Activated naive CD8-positive, alpha-beta T cell treated with anti-CD3 and anti-CD28 coated beads, Interleukin-2, amount 50 U/mL, for 16 hours (primary cell): ENCODE measurements around the gene KIF12.
"Not testable (repeated sequence)": the region's sequence is repeated elsewhere in the genome, so short reads cannot be mapped to it uniquely, and the experiment has no call there.

Experiments used
- DNase-seq: peaks from one replicate; pipeline ENCODE4 v3.0.0-alpha.2; 2020; ENCODE audit warnings: low read depth, low spot score

Gene KIF12

DNA sequence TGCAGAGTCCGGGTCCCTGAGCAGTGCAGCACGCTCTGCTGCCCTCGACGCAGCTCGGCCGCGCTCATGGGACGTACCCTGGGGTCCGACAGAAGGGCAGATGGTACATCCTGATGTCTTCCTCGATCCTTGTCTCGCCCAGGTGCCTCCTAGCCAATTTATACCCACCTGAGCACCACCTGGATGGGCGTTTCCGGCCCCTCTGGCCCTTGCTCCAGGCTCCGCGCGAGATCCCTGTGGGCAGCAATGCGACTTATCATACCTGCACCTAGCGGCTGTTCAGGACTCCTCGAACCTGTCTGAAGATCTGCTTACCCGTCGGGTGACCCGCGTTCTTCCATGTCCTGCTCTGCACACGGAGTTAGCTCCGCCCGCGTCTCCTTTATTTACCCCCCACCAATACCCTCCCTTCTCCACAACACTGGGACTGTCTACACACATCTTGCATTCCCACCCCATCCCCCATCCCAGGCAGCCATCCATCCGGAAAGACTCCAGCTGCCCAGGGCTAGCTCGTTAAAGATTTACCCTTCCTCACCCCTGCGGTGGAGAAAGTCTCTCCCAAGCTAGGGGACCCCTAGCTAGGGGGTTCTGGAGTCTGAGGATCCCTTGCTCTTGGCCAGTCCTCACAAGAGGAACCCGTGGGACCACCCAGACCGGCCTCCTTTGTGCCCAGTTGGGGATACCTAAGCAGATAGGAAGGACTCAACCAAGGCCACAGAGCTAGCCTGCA, at the start of gene KIF12:
Gene KIF12, minus strand, starts transcription at position 357 of the 733 bp plus-strand sequence. Its CDS starts 16 bp downstream, at position 341.
- no peak for DNase-seq

GRCh38 chr9:114146735-114147134, 47.6 kb upstream of the KIF12 start:
- DNase-seq: no peak

DNA sequence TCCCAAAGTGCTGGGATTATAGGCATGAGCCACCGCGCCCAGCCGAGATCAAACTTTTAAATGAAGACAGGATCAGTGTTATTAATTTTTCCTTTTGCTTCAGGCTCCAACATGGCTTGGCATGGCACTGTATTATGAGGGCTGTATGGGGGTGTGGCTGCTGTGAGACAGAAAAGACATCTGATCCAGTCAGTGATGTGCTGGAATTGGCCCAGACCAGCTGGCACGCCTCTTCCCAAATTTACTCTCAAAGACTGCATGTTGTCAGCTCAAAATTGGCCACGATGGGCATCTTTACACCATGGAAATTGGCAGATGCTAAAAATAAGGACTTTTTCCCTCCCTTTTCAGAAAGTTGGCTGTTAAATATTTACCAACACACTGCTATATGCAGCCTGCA, 44.1 kb upstream of the KIF12 start:
- DNase-seq: no peak

DNA sequence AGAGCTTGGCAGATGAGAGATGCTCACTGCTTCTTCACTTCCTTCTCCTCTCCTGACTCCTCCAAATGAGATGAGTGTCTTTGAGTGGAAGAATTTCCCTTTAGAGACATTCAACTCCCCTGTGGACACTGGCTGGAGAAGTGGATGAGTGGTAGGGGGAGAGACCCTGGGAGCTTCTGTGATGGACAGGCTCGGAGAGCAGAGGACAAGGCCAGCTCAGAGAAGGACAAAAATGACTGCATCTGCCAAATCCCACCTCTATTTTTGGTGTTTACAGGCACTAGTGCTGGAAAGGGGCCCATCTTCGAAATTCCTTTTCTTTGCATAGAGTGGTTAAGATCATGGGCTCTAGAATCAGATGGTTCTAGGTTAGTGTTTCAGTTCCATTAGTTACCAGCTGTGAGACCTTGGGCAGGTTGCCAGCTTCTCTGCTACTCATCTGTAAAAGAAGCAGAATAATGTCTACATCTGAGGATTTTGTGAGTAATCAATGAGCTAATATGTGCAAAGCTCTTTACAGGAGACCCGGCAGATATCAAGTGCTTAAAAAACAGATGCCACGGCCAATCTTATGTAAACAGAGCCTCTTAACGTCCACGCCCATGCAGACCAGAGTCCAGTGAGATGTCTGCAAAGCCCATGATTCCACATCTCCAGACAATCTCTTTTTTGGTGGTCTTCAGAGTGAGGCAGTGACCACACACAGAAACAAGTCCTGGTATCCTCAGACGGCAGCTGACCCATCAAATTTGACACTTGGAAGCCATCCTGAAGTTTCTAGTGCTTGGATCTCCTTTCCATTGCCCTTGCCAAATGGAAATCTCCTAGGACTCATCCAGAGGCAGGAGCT, 42.7 kb upstream of the KIF12 start:
- DNase-seq: no peak

DNA sequence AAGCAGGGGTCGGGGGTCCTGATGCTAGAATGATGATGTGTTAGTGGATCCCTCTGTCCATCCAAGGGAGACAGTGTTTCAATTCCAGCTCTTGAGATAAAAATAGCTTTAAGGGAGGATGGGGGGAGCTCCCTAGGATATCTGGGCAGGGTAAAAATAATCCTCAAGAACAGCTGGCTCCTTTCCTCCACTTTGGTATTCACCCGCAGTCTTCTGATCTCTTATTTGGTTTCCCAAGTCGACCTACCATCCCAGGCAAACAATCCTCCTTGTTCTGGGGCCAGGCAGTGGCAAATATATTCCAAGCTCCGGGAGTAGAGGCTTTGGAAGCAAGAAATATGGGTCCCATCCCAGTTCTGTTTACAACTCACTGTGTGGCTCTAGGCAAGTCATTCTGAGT, 41.8 kb upstream of the KIF12 start:
- DNase-seq: no peak

- DNase-seq: no peak
Observed at GRCh38 chr9:114140401-114140800, 41.3 kb upstream of the KIF12 start.

DNA sequence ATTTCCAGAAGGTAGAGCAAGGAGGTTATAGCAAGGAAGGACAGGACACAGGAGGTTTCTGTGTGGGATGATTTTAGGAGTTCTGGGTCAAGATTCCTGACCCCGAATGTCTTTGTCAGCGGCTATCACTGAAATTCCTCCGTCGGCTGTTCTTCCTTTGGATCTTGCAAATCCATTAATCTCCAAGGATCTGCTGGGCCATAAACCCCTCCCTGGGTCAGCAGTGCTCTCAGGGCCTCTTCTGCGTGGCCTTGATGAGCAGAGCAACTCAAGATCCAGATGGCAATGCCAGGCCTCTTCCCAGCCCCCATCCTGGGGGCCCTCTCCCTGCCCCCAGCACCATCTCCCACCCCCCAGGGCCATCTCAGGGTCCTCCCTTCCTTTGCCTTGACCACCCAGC, 40.0 kb upstream of the KIF12 start:
- no peak for DNase-seq

DNA sequence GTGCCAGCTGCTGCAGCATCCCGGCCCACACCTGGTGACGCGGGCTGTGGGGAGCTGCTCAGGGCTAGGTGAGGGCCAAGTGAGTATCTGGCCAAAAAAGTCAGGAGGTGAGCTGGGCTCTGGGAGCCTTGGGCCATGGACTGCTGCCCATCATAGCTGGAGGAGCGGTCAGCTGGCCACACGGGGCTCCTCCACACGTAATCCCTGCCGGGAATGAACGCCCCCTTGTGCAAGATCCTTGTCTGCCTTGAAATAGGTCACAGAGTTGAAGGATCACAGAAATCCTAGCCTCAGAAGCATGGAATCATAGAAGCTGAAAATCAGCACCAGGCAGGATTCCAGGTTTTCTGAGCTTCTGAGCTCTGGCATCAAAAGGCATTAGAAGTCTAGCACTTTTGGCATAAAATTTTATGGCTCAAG, 39.5 kb upstream of the KIF12 start:
- no peak for DNase-seq

DNA sequence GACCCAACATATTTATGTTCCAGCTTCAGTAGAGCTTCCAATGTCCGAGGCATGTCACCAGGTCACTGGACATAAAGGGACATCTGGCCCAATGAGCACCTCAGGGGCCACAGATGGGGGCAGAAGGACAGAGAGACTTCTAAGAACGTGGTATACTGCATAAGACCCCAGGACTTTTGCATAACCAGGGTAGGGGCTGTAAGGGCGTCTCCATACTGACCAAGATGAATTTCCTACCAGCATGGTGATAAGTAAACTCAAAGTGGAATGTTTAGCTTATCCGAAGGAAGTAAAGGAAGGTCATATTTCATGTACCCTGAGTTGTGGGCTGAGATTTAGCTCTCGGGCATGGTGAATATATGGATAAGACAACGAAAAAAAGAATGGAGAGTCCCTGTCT, 38.7 kb upstream of the KIF12 start:
- DNase-seq: no peak

DNA sequence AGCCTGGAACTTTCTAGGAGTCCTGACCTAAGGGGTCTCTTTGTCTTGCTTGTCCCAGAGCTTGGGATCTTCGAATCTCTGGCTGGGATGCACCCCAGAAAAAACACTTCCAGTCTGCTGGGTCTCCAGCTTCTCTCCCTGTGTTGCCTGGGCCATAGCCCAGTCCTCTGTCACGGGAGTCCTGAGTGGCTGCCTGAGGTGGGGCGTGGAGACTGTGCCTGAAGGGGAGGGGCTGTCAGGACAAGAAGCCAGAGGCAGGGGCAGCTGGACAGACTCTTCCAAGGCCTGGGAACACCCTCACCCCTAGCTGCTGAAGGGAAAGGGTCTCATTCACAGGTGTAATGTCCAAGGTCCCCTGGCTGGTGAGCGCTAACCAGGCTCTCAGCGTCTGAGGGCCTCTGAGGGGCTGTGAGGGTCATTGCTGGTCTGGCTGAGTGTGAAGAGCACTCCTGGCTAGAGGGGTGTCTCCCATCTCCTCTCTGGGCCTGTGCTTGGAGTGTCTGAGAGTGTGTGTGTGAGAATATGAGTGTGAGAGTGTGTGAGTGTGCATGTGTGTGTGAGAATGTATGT, 35.8 kb upstream of the KIF12 start:
- no peak for DNase-seq

DNA sequence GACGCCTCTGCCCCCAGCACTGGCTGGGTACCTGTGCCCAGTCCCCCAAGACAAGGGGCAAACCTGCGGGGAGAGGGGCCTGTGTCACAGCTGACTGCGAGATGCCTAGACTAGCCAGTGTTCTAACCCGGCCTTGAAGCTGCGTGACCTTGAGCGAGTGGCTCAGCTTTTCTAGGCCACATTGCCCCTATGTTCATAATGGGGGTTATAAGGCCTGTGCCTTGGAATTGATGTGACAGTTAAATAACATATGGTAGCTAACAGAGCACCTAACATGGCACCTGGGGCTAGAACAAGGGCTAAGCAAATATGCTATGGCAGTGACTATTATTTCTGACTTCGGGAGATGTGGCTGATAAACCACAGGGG, 33.4 kb upstream of the KIF12 start:
- no peak for DNase-seq

GRCh38 chr9:114131808-114132549, 32.9 kb upstream of the KIF12 start:
- DNase-seq: no peak

- DNase-seq: no peak
Observed at GRCh38 chr9:114130624-114131277, 31.7 kb upstream of the KIF12 start.

DNA sequence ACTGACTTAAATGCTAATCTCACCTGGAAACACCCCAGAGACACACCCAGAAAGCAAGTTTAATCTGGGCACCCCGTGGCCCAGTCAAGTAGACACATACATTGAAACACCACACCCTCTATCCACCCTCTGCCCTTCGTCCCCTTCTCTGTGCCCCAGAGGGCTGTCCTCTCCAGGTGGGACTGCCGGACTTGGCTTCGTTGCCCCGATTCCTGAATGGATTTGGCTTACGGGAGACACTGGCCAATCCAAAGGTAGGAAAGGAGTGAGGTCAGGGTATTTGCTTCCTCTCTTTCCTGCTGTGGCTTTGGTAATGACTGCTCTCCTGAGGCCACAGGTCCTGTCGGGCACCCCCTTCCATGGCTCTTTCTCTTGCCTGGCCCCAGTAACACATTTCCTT, 31.0 kb upstream of the KIF12 start:
- no peak for DNase-seq

- DNase-seq: not testable (repeated sequence)
Observed at GRCh38 chr9:114128759-114129158, 29.7 kb upstream of the KIF12 start.

- DNase-seq: no peak
Observed at GRCh38 chr9:114126247-114127060, 27.4 kb upstream of the KIF12 start.

DNA sequence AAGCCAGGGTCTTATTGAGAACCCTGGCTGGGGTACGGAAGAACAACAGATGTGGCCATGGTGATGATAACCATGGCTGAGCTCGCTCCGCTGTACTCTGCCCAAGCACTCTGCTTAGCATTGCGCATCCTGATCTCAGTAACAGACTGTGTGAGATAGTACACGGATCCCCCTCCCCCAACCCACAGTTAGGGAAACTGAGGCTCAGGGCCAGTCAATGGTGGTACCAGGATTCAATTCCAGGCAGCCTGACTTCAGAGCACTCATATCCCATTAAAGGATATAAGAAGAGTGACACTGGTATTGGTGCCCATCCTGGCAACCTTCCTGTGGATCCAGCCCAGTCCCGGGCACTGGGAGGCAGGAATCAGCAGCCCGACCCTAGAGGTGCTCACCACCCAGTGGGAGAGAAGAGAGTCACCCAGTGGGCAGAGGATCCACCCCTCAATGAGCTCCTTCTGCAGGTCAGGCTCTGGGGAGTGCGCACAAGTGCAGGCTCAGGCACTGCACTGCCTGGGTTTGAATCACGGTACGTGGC, 26.5 kb upstream of the KIF12 start:
- no peak for DNase-seq

- DNase-seq: no peak
Observed at GRCh38 chr9:114124666-114125475, 25.8 kb upstream of the KIF12 start.

DNA sequence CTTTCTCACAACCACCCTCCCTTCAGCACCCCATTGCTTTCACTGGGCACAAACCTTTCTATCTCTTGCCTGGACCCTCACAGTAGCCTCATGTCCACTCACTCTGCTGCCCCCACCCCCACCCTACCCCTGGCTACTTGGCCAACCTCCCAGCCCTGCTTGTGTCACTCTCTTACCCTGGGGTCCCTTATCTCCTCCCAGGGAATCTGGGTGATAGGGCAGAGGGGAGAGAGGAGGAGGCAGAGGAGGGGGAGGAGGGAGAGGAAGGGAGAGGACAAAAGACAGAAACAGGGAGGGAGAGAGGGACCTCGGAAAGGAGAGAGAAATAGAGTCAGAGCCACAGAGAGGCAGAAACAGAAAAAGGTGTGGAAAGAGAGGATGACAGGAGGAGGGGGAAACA, 25.0 kb upstream of the KIF12 start:
- DNase-seq: no peak
